Thoracic aorta (tissue), 2 donors: ENCODE data around the gene ELF5. TPM values are rescaled to one million over a fixed set of nuclear protein-coding genes. Genes with fewer than 3 reads are reported as not detected.

Experiments
- ATAC-seq: fragments of 150-250 bp; one replicate; pipeline ENCODE4 v1.8.0; 2017; ENCODE audit warnings: low read depth; ENCODE audit not compliant: insufficient number of reproducible peaks, low FRiP score
- DNase-seq: peaks from one replicate; pipeline ENCODE4 v3.0.0-alpha.2; 2020; ENCODE audit warnings: low spot score
- H3K27ac ChIP-seq, 2 donors: fragments of 200-600 bp; sonication (generic); 1 replicate in 1 of 2; 2 replicates in 1 of 2; pipeline ENCODE4 v1.5.1; 2016; ENCODE audit warnings: mild to moderate bottlenecking in 2 of 2, moderate library complexity in 2 of 2
- H3K27me3 ChIP-seq: fragments of 200-600 bp; sonication (generic); replicated peaks from 2 replicates; pipeline ENCODE4 v1.6.0; 2016; ENCODE audit warnings: mild to moderate bottlenecking; ENCODE audit not compliant: insufficient read depth
- H3K36me3 ChIP-seq: fragments of 200-600 bp; sonication (generic); one replicate; pipeline ENCODE4 v1.5.1; 2016
- H3K4me1 ChIP-seq, 2 donors: fragments of 200-600 bp; sonication (generic); 1 replicate in 1 of 2; 2 replicates in 1 of 2; pipeline versions ENCODE4 v1.5.1 to v1.6.0; 2016; ENCODE audit warnings: low read depth in 2 of 2, mild to moderate bottlenecking in 1 of 2; ENCODE audit not compliant: control insufficient read depth in 1 of 2
- H3K4me3 ChIP-seq: fragments of 200-600 bp; sonication (generic); 2 replicates; pipeline ENCODE4 v1.5.1; 2016; ENCODE audit warnings: mild to moderate bottlenecking
- H3K9me3 ChIP-seq: fragments of 200-600 bp; sonication (generic); 2 replicates; pipeline ENCODE4 v1.5.1; 2016
- CTCF ChIP-seq: fragments of 200-600 bp; sonication (generic); IDR thresholded peaks from one replicate; pipeline ENCODE4 v1.5.1; 2019; ENCODE audit warnings: antibody characterized with exemption
- total RNA-seq, 2 donors: library from RNA; depleted of rRNA; stranded (reverse); fragments of >200 nt; gene quantifications; one replicate each; pipeline versions ENCODE4 v1.1.0 to v1.2.3, GENCODE V29; 2016

Gene ELF5
- total RNA-seq, 2 donors from 2014 or later: not detected

GRCh38 chr11:34552270-34552669, 38.7 kb upstream of the ELF5 start:
- no peak for TF ChIP-seq CTCF
- no peak for DNase-seq
- Histone ChIP-seq H3K9me3 (no peaks in the 10 kb centered on the region), H3K36me3 (no peaks in the 10 kb centered on the region), H3K27ac (no peak overlapping the region), H3K4me3 (no peak overlapping the region), H3K4me1 (no peaks in the 10 kb centered on the region), H3K27me3 (no peaks in the 10 kb centered on the region)
- no peak for ATAC-seq

GRCh38 chr11:34549271-34549670, 35.7 kb upstream of the ELF5 start:
- ATAC-seq: no peak
- TF ChIP-seq CTCF: no peak

GRCh38 chr11:34548278-34548677, 34.7 kb upstream of the ELF5 start:
- no peaks in the 10 kb centered on the region for H3K4me1 ChIP-seq
- ATAC-seq: no peak

More at GRCh38 chr11:34549271-34549670, 35.7 kb upstream of the ELF5 start:
- Histone ChIP-seq H3K27me3 (no peaks in the 10 kb centered on the region), H3K4me3 (no peak overlapping the region), H3K4me1 (no peaks in the 10 kb centered on the region), H3K36me3 (no peaks in the 10 kb centered on the region), H3K9me3 (no peaks in the 10 kb centered on the region), H3K27ac (no peak overlapping the region)
- no peak for DNase-seq

GRCh38 chr11:34546511-34547209, 33.1 kb upstream of the ELF5 start:
- no peak for TF ChIP-seq CTCF
- H3K27ac ChIP-seq: no peak overlapping the region
- H3K4me1 ChIP-seq: no peaks in the 10 kb centered on the region
- DNase-seq (no peak), ATAC-seq (no peak)
- no peaks in the 10 kb centered on the region for H3K36me3 ChIP-seq
- no peaks in the 10 kb centered on the region for H3K9me3 ChIP-seq
- H3K4me3 ChIP-seq: no peak overlapping the region
- H3K27me3 ChIP-seq: no peaks in the 10 kb centered on the region

More at GRCh38 chr11:34548278-34548677, 34.7 kb upstream of the ELF5 start:
- Histone ChIP-seq H3K36me3 (no peaks in the 10 kb centered on the region), H3K27me3 (no peaks in the 10 kb centered on the region), H3K4me3 (no peak overlapping the region), H3K9me3 (no peaks in the 10 kb centered on the region), H3K27ac (no peak overlapping the region)
- no peak for DNase-seq
- no peak for TF ChIP-seq CTCF

- ATAC-seq: no peak
- H3K27me3 ChIP-seq: peaks cover 4% of the 10 kb centered on the region
- H3K27ac ChIP-seq: no peak overlapping the region
- TF ChIP-seq CTCF: no peak
- no peaks in the 10 kb centered on the region for H3K4me1 ChIP-seq
- H3K9me3 ChIP-seq: no peaks in the 10 kb centered on the region
- DNase-seq: no peak
- H3K4me3 ChIP-seq: no peak overlapping the region
- no peaks in the 10 kb centered on the region for H3K36me3 ChIP-seq
Observed at GRCh38 chr11:34542089-34542488, 28.5 kb upstream of the ELF5 start.
